GM12801 (cell line): ENCODE results near the gene CFAP92.

ENCODE experiments used
- CTCF ChIP-seq: IDR thresholded peaks from one replicate; pipeline ENCODE4 v1.5.1; 2011; ENCODE audit warnings: control low read depth; ENCODE audit not compliant: insufficient read length; ENCODE audit errors: extremely low read depth

The CFAP92 gene

GRCh38 chr3:128936341-128936740, 57.5 kb downstream of the CFAP92 start:
- no peak for TF ChIP-seq CTCF

GRCh38 chr3:128935922-128936321, 58.0 kb downstream of the CFAP92 start:
- TF ChIP-seq CTCF: no peak

- no peak for TF ChIP-seq CTCF
Observed at GRCh38 chr3:128933922-128934253, 60.0 kb downstream of the CFAP92 start.

GRCh38 chr3:128933213-128933921, 60.5 kb downstream of the CFAP92 start:
- no peak for TF ChIP-seq CTCF

- no peak for TF ChIP-seq CTCF
Observed at GRCh38 chr3:128932516-128933212, 61.2 kb downstream of the CFAP92 start.

- no peak for TF ChIP-seq CTCF
Observed at GRCh38 chr3:128931046-128931445, 62.8 kb downstream of the CFAP92 start.

GRCh38 chr3:128929364-128929763, 64.5 kb downstream of the CFAP92 start:
- TF ChIP-seq CTCF: no peak
